HG02840 (cell line): ENCODE measurements around the gene SPON1.
"Not testable (repeated sequence)": the region's sequence is repeated elsewhere in the genome, so short reads cannot be mapped to it uniquely, and the experiment has no call there.

ENCODE experiments used
- ATAC-seq: cut with Tn5 transposase; IDR thresholded peaks from one replicate; pipeline ENCODE4 v1.9.1; 2021; ENCODE audit warnings: mild to moderate bottlenecking, moderate library complexity, moderate number of reproducible peaks; ENCODE audit not compliant: unreplicated experiment, low FRiP score

Gene SPON1

DNA sequence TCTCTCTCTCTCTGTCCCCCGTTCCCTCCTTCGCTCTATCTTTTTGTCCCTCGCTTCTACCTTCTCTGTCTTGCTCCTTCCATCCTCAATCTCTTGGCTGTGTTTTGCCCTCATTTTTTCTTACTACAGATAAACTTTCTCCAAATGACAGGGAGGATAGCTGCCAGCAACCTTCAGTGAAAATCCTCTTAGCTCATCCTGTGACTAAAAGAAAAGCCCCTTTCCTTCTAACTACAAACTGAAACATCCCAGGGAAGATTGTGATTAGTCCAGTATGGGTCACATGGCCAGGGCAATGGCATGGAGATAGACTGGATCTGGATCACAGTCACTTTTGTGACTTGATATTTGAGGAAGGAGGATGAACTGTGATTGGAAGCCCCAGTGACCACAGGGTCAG, 10.4 kb downstream of the SPON1 start:
- ATAC-seq = no peak

DNA sequence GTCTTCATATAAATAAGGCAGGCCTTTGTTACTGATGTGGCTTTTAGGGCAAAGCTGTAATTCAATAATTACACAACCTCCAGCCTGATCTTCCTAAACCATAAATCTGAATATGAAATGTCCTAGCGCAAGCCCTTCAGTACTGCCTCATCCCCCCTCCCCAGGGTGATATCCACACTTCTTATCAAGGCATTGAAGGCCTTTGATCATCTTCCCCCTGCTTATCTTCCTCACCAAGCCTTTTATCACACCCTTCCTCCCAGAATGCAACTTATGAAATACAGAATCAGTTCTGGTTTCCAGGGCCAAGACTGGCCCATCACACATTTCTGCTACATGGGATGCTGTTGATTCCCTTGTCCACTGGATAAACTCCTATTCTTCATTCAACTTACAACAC, 12.1 kb downstream of the SPON1 start:
- ATAC-seq = no peak

DNA sequence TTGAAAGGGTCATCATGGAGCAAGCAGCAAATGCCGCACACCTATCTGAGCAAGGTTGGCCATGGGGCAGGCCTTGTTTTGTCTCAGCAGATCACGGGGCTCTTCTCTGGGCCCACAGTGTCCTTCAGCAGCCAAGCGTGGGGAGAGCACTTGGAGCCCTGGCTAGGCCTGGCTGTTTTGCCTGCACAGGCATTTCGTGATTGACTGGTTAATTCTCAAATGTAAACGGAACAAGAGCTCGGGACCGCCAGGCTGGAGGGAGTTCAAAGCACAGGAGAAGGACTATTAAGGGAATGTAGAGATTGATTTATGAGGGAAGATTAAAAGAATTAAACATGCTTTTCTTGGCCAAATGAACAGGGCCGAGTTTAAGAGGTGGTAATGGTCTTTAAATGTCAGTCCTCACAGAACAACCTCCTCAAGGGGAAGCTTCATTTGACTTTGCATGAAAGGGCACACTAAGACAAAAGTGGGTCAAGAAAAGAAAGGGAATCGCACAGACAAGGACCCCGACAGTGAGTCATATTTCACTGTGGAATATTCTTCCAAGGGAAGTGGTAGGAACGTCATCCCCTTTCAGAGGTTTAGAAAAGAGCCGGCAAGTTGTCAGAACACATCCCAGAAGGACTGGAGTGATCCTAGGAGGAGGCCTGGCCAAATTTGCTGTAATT, 20.7 kb downstream of the SPON1 start:
- no peak for ATAC-seq

DNA sequence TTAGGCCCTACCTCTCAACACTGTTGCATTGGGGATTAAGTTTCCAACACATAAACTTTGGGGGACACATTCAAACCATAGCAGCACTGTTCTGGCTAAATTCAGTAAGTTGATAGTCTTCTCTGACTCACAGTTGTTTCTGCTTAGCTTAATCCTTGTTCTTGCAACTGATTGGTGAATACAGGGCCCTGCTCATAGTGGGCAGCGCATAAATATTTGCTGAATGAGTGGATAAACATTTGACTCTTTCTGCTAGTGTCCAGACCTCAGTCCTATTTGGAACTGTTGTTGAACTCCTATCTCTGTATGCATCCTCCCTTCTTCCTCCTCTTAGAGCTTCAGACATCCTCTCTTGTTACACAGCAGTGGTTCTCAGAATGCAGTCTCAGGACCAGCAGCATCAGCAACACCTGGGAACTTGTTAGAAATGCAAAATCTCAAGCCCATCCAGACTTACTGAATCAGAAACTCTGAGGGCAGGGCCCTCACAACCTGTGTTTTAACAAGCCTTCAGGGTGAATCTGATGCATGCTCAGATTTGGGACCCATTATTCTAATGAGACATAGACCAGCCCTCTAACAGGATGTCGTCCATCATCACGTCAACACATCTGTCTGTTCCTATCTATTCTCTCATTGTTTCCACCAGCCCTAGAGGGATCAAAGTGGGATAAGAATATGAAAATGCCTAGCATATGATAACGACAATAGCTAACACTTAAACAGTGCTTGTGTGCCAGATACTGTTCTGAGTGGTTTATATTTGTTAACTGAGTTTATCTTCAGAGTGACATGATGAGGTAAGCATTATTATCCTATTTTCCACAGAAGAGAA, 22.3 kb downstream of the SPON1 start:
- ATAC-seq = no peak

DNA sequence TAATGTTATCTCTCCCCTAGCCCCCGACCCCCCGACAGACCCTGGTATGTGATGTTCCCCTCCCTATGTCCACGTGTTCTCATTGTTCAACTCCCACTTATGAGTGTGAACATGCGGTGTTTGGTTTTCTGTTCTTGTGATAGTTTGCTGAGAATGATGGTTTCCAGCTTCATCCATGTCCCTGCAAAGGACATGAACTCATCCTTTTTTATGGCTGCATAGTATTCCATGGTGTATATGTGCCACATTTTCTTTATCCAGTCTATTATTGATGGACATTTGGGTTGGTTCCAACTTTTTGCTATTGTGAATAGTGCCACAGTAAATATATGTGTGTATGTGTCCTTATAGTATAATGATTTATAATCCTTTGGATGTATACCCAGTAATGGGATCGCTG, 24.2 kb downstream of the SPON1 start:
- ATAC-seq = not testable (repeated sequence)

DNA sequence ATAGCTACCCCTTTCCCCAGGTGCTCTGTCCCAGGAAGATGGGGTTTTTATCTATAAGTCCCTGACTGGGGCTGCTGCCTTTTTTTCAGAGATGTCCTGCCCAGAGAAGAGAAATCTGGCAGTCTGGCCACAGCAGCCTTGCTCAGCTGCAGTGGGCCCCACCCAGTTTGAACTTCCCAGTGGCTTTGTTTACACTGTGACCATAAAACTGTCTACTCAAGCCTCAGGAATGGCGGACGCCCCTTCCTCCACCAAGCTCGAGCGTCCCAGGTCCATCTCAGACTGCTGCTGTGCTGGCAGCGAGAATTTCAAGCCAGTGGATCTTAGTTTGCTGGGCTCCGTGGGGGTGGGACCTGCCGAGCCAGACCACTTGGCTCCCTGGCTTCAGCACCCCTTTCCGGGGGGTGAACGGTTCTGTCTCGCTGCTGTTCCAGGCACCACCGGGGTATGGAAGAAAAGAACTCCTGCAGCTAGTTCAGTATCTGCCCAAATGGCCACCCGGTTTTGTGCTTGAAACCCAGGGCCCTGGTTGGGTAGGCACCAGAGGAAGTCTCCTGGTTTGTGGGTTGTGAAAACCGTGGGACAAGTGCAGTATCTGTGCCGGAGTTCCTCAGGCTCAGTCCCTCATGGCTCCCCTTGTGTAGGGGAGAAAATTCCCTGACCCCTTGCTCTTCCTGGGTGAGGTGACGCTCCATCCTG, 29.8 kb downstream of the SPON1 start:
- ATAC-seq = not testable (repeated sequence)

DNA sequence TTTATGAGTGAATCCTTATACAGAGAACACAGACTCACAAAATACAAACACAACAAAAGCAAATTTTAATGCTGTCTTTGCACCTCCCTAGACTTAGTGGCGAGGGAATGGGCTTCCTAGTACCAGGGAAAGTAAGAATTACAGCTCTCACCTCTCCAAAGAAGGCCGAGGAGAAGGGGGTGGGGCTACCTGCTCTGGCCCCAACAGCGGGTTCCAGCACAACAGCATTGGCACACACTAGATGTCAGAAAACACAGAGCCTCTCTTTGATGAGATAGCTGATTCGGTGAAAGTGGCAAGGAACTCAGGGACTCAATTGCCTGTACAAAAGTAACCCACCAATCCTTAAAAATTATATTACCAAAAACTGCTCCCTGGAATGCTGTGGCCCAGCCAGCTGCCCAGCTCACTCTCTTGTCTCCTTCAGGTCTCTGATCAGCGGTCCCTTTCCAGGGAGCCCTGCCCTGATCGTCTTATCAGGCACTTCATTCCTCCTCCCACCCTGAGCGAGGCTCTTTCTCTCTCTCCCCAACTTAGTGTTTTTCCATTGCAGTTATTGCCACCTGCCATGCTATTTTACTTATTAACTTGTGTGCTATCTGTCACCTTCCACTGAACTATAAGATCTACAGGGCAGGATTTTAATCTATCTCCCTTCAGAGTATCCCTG, 30.7 kb downstream of the SPON1 start:
- ATAC-seq = no peak

DNA sequence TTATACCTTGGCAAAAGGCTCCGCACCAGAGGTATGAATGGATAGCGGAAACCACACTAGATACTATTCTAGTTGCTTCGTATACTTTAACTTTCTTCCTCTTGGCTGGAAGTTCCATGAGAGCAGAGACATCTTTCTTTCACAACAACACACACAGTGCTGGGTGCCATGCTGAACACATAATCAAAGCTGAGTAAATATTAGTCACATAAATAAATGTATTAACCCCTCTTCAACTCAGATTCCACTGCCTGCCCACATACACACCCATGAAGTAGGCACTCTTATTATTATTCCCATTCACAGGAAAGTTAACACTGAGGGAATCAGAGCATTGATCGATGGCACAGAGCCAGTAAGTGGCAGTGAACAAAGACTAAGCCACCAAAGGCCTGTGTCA, 35.4 kb downstream of the SPON1 start:
- ATAC-seq = no peak

DNA sequence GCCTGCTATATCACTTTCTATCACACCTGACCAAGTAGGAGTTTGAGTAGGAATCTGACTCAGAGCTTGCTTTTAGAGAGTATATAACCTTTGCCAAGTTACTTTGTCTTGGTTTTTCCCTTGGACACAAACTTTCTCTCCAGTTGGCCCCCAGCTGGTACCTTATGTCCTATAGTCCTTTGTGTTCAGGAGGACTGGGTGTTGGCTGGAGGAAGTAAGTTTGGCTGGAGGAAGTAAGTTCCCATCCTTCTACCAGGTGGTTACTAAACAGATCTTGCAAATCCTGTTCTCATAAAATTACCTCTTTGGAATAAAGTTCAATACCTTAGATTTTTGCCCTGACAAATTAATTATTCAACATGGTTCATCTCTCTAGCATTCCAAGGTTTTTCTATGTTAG, 37.2 kb downstream of the SPON1 start:
- ATAC-seq = no peak

DNA sequence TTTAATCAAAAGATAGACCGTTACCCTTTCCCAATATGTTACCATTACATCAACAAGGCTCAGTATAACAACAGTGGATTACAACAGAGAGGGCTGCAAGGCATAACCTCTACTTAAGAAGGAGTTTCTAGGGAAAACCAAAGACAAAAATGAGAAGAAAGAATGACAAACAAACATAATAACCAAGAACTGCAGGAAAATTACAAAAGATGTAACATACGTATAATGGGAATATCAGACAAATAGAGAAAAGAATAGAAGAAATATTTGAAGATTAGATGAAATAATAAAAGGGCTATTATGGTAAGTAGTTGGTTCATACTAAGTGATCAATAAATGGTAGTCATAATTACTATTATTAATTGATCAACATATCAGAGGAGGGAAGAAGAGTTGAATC, 39.1 kb downstream of the SPON1 start:
- ATAC-seq = no peak

DNA sequence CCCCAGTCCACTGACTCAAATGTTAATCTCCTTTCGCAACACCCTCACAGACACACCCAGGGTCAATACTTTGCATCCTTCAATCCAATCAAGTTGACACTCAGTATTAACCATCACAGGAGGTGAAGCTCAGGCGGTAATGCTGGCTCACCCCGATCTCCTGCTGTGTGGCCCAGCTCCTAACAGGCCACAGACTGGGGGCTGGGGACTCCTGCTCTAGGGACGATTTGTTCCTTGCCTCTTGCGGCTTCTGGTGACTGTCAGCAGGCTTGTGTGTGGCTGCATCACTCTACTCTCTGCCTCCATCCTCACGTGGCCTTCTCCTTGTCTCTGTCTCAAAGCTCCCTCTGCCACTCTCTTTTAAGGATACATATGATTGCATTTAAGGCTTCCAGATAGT, 45.0 kb downstream of the SPON1 start:
- ATAC-seq = no peak

DNA sequence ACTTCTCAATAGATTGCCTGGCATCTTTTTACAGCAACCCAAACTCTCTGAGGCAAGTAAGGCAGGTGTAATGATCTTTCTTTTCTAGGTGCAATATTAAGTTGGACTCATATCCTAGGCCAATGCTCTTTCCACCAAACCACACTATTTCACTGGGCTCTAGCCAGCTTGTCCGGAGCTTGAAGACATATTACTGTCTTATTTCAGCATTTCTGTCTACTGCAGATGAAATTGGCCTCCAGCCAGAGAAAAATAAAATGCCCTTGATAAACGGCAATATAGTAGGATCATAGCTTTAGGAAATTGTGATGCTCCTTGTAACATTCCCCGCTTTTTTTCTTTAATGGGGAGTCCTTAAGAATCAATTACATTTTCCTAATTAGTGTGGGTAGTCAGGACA, 48.1 kb downstream of the SPON1 start:
- no peak for ATAC-seq

DNA sequence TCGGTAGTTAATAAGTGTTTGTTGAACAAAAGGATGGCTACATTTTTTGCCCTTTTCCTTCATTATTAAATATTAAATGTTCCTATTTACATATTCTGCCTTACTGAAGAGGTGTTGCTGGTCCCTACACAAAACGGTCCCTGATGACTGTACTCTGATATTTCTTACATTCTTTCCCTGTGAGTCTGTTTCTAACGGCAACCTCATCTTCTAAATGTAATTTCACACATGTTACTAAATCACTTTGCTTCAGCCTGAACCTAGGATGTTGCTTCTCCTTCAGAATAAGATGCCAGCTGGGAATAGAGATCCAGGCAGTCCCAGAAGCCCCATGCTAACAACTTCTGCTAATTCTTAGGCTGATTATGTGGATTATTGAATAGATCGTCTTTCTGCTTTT, 50.3 kb downstream of the SPON1 start:
- no peak for ATAC-seq

DNA sequence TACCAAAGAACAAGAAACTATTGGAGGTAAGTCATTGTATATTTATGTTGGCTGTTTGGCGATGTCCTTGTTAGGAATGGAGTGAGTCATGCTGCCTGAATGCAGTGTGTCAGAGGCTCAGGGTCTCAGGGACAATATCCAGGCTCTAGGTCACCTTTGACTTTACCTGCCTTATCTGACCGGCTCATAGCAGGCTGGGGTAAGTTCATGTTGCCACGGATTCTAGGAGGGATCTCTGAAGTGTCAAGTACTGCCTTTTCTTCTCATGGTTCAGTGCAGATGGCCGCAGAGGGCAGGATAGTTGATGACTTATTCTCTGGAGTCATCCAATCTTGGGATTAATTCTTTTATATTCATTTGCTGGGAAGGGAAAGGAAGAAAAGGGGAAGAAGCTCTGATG, 53.2 kb downstream of the SPON1 start:
- ATAC-seq = no peak

DNA sequence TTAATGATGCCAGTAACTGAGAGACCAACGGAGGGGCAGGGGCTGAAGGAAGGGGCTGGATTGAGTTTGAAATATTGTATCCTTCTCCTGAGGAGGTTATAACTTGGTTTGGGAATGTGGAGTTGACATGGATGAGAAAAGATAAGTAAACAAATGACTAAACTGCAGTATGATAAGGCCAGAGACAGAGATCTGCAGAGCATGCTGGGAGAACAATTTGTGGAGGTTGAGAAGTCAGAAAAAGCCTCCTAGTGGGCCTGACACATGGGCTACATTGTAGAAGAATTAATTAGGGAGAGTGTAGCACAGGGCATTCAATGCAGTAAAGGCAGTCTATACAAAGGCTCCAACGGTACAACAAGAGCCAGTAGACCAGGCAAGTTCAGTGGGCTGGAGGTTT, 55.9 kb downstream of the SPON1 start:
- no peak for ATAC-seq

DNA sequence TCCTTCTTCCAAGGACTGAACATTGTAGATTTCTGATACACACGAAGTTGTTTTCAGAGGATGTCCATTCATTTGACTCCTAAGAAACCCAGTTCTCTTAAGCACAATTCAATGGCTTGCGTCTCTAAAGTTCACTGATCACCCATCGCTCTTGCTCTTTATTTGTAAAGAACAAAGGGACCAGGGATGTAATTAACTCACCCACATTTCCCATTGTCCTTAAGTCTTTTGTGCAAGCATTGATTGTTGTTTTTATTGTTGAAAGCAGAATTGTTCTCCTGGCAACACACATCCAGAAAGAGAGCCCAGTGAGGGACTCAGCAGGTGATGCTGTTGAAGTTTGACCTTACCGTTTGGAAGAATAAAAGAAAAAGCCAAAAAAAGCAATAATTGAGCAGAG, 59.2 kb downstream of the SPON1 start:
- ATAC-seq = no peak

DNA sequence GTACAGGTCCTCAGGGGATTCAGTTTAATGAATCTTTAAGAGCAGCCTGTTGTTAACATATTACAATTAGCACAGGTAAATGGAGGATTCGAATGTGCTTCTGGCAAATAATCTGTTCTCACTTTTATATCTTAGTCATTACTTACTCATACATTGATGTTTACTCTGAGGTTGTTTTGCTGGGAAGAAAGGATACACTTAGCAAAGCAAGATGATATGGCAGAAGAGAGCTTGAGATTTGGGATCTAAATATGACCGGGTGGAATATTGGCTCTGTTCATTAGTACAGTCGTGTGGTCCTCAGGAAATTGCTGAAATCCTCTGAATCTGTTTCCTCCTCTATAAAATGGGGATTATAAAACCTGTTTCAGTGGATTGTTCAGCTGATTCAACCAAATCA, 59.7 kb downstream of the SPON1 start:
- no peak for ATAC-seq

DNA sequence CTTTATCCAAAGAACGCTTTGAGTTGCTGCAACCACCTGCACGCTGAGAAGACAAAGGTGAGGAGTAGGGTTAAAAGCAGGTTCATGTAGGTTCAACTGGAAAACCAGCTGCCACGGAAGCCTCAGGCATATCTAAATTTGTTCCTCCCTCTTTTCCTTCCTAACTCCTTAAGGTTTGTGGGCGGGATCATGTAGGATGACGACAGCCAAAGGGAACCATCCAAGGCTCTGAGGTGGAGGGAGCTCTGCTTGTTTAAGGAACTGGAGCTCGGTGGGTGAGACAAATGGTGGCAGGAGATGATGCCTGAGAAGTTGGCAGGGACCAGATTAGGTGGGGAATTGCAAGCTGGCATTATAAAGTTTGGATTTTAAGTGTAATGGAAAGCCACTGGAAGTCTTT, 60.3 kb downstream of the SPON1 start:
- ATAC-seq = no peak

DNA sequence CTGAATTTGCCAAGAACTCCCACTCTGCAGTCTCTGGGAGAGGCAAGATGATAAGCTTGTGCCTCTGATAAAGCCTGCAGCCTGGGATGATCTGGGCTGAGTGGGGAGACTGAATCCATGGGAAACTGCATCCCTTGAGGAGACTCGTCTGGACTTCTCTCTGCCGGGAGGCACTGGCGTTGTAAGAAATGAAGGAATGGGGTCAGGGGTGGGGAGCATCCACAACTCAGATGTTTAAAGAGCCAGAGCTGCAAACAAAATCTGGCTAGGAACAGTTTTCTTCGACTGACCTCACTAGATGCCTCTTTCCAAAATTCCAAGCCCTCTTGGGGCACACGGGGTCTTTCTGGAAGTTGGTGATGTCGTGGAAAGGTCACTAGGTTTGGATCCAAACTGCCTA, 64.4 kb downstream of the SPON1 start:
- ATAC-seq = no peak

DNA sequence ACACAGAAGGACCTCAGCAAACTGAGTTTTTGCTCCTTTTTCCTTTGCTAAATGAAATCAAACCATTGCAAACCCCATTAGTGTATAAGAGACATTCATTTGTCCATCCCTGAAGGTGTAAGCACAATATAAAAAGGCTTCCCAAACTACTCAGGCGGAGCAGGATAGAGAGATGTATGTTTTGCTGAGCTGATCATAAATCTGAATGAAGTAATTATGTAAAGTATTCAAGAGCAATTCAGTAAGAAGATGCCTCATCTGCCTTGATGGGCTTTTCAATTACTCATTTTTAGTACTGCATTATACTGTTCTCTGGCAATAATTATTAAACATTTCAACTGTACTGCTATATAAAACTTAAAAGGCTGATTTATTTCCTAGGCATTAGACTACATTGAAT, 65.0 kb downstream of the SPON1 start:
- no peak for ATAC-seq

DNA sequence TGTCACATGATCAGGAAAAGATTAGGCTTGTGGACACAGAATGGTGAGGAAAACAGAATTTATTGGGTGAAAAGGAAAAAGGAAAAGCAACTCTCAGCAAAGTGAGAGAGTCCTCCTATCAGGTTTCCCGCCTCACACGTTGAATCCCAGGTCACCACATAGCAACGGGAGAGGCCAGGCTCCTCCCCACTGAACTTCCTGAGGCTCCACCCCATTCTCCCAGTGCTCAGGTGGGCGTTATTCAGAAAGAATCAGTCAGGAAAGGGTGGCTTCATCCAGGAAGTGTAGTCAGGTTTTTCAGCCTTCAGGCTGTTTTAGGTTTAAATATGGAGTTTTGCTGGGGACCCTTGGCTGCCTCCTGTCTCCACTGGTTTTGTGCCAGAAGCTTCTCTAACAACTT, 66.9 kb downstream of the SPON1 start:
- ATAC-seq = no peak
